Keratinocyte (primary cell): Measurements from ENCODE around the gene PLEKHF1. TPM values are rescaled to one million over a fixed set of nuclear protein-coding genes. Genes with fewer than 3 reads are reported as not detected.
A peak's percentile ranks its signal among the peaks of the same experiment; 100 is the strongest.

ENCODE experiments used
- DNase-seq: peaks from one replicate; pipeline ENCODE4 v3.0.0-alpha.2; 2011; ENCODE audit warnings: low read depth, missing footprints, low spot score
- FAIRE-seq: peaks from 2 replicates; lab custom pipeline; 2011; peaks lifted over from hg19 to GRCh38; lab: Jason Lieb, UNC
- H2AFZ ChIP-seq: 2 replicates; pipeline ENCODE4 v1.6.0; 2012; ENCODE audit warnings: low read length, control low read depth, inconsistent platforms; ENCODE audit not compliant: control insufficient read depth
- H3K27ac ChIP-seq: 2 replicates; pipeline ENCODE4 v1.5.1; 2011; ENCODE audit warnings: low read length; ENCODE audit not compliant: control insufficient read depth, insufficient read depth
- H3K27me3 ChIP-seq: 3 replicates; pipeline ENCODE4 v1.6.0; 2011; ENCODE audit warnings: low read length; ENCODE audit not compliant: control insufficient read depth, insufficient read depth; ENCODE audit errors: extremely low read depth
- H3K36me3 ChIP-seq, 2 experiments: 2 replicates in 1 of 2; 3 replicates in 1 of 2; pipeline ENCODE4 v1.5.1; 2011; ENCODE audit warnings: low read length in 2 of 2, mild to moderate bottlenecking in 1 of 2; ENCODE audit not compliant: control insufficient read depth in 2 of 2, insufficient read depth in 2 of 2; ENCODE audit errors: extremely low read depth in 1 of 2
- H3K4me1 ChIP-seq: 3 replicates; pipeline ENCODE4 v1.5.1; 2011; ENCODE audit warnings: low read length; ENCODE audit not compliant: control insufficient read depth, insufficient read depth; ENCODE audit errors: extremely low read depth
- H3K4me2 ChIP-seq: 3 replicates; pipeline ENCODE4 v1.6.0; 2011; ENCODE audit warnings: low read depth, low read length; ENCODE audit not compliant: control insufficient read depth, insufficient read depth; ENCODE audit errors: extremely low read depth
- H3K4me3 ChIP-seq, 3 experiments: fragments of 200-600 bp in 1 of 3; sonication (generic) in 1 of 3; 2 replicates in 2 of 3; 3 replicates in 1 of 3; pipeline ENCODE4 v1.5.1; 2011 to 2016; ENCODE audit warnings: low read length in 3 of 3, mild to moderate bottlenecking in 3 of 3, control low read depth in 2 of 3, inconsistent platforms in 1 of 3, low read depth in 1 of 3, mixed read lengths in 1 of 3, mixed run types in 1 of 3, moderate library complexity in 1 of 3; ENCODE audit not compliant: control insufficient read depth in 2 of 3, insufficient read depth in 2 of 3; ENCODE audit errors: extremely low read depth in 1 of 3
- H3K79me2 ChIP-seq: 2 replicates; pipeline ENCODE4 v1.6.0; 2012; ENCODE audit warnings: low read length; ENCODE audit not compliant: control insufficient read depth, insufficient read depth
- H3K9ac ChIP-seq: 3 replicates; pipeline ENCODE4 v1.6.0; 2011; ENCODE audit warnings: low read length; ENCODE audit not compliant: control insufficient read depth, insufficient read depth; ENCODE audit errors: extremely low read depth
- H3K9me1 ChIP-seq: 3 replicates; pipeline ENCODE4 v1.6.0; 2011; ENCODE audit warnings: low read length; ENCODE audit not compliant: control insufficient read depth, insufficient read depth; ENCODE audit errors: extremely low read depth
- H3K9me3 ChIP-seq: 2 replicates; pipeline ENCODE4 v1.5.1; 2012; ENCODE audit warnings: low read depth, low read length; ENCODE audit not compliant: control insufficient read depth
- H4K20me1 ChIP-seq: 3 replicates; pipeline ENCODE4 v1.6.0; 2011; ENCODE audit warnings: low read length; ENCODE audit not compliant: control insufficient read depth, insufficient read depth; ENCODE audit errors: extremely low read depth
- CTCF ChIP-seq, 3 experiments: IDR thresholded peaks in 1 of 3; conservative IDR thresholded peaks in 1 of 3; optimal IDR thresholded peaks in 1 of 3; 2 replicates in 2 of 3; 3 replicates in 1 of 3; pipeline versions ENCODE3 to v1.5.1; 2011; ENCODE audit warnings: low read length in 3 of 3, mild to moderate bottlenecking in 3 of 3, moderate library complexity in 2 of 3, control low read depth in 1 of 3, inconsistent platforms in 1 of 3; ENCODE audit not compliant: insufficient read depth in 2 of 3; ENCODE audit errors: extremely low read depth in 1 of 3
- EZH2 ChIP-seq: IDR thresholded peaks from one replicate; pipeline ENCODE4 v1.6.1; 2012; ENCODE audit warnings: inconsistent platforms, mild to moderate bottlenecking, low read length, moderate library complexity
- dilution Hi-C: fragments of 300-500 bp; cut with MboI; formaldehyde crosslinking; loops from one replicate; pipeline ENCODE4 v1.7.0; 2020; ENCODE audit warnings: low sequenced_read_pairs; ENCODE audit not compliant: extremely low pct_ligation_motif_present
- polyA plus RNA-seq, 5 experiments: library from polyadenylated mRNA; depleted of rRNA in 3 of 5; stranded (reverse) in 3 of 5; stranded (forward) in 1 of 5; unstranded in 1 of 5; fragments of >200 nt; gene quantifications; 1 replicate in 1 of 5; 2 replicates in 3 of 5; 3 replicates in 1 of 5; pipeline versions ENCODE4 v1.2.1 to v1.2.3, GENCODE V29; 2011 to 2012; ENCODE audit warnings: missing spikeins in 2 of 5, low read depth in 1 of 5, low replicate concordance in 1 of 5

The PLEKHF1 gene
- polyA plus RNA-seq, 1 donor (not counting 4 experiments of a cell fraction or from before 2014, with no cell fraction given), result 9.4 TPM

- TF ChIP-seq CTCF (optimal IDR thresholded peaks at IDR 0.05 in 1 of 3, IDR thresholded peaks at IDR 0.05 in 1 of 3, conservative IDR thresholded peaks at IDR 0.05 in 1 of 3; ENCODE audit: extremely low read depth in 1 of 3, insufficient read depth in 2 of 3, low read length in 3 of 3) (no peak), EZH2 (no peak)
- Histone ChIP-seq H3K27ac (peak overlapping the region; percentile 94), H3K4me3 (peak overlapping the region; percentile 56 to 90 (median 69)), H3K9me1 (peaks cover 3% of the 10 kb centered on the region), H3K27me3 (no peaks in the 10 kb centered on the region), H3K9me3 (no peaks in the 10 kb centered on the region), H3K79me2 (peaks cover 50% of the 10 kb centered on the region), H3K36me3 (peaks cover 0 to 3% of the 10 kb centered on the region in 2 experiments), H2AFZ (no peak overlapping the region), H3K4me1 (peaks cover 58% of the 10 kb centered on the region), H4K20me1 (peaks cover 3% of the 10 kb centered on the region), H3K9ac (peak overlapping the region; percentile 85), H3K4me2 (peak overlapping the region; percentile 90)
- no peak for DNase-seq
- dilution Hi-C loops, result no loop called here
- no peak for FAIRE-seq
Observed at GRCh38 chr19:29664753-29665214, 477 bp upstream of the PLEKHF1 start.

DNA sequence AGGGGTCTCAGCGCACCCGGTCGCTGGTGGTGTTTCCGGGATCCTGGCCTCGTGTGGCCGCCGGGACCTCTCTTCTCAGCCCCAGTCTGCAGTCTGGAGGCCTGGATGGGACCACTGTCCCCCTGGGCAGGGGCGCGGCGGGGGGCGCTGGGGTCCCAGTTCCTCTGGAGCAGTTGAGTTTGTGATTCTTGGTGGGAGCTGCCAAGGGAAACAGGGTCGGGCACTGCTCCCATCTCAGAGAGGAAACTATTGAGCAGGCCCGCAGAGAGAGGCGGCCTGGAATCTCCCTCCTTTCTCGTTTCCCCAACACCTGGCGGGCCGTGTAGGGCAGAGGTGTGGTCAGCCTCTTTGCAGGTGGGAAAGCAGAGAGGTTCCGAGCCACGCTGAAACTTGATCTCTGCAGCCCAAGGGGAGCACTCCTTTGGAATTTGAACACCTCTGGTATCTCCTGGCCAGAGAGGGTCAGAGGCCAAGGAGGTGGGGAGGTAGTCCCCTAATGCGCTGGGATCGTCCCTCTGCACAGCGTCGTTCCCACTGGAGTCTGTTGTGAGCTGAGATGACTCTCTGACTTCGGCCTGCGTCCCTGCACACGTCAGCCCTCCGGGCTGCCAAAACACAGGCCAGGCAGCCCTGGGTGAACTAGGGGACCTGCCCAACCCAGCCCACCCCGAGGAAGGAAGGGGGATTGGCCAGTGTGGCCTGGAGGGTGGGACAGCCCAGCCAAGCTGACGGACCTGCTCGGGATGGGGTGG, 741 bp downstream of the PLEKHF1 start:
- no peak for DNase-seq
- peaks cover 3 to 4% of the 10 kb centered on the region in 2 experiments for H3K36me3 ChIP-seq
- no peaks in the 10 kb centered on the region for H3K27me3 ChIP-seq
- peaks cover 61% of the 10 kb centered on the region for H3K4me1 ChIP-seq
- H3K9me3 ChIP-seq, result no peaks in the 10 kb centered on the region
- dilution Hi-C loops, result no loop called here
- H4K20me1 ChIP-seq, result peaks cover 3% of the 10 kb centered on the region
- H3K4me3 ChIP-seq, result peak overlapping the region; percentile 69 to 90 (median 77)
- no peak for TF ChIP-seq CTCF (optimal IDR thresholded peaks at IDR 0.05 in 1 of 3, IDR thresholded peaks at IDR 0.05 in 1 of 3, conservative IDR thresholded peaks at IDR 0.05 in 1 of 3; ENCODE audit: extremely low read depth in 1 of 3, insufficient read depth in 2 of 3, low read length in 3 of 3)
- peaks cover 55% of the 10 kb centered on the region for H3K79me2 ChIP-seq
- H2AFZ ChIP-seq, result no peak overlapping the region
- H3K4me2 ChIP-seq, result peak overlapping the region; percentile 92
- peaks cover 3% of the 10 kb centered on the region for H3K9me1 ChIP-seq
- peak overlapping the region; percentile 85 for H3K9ac ChIP-seq
- H3K27ac ChIP-seq, result peak overlapping the region; percentile 94
- peak; percentile 53 for FAIRE-seq
